ENCODE data around the gene ATG13.

The ATG13 gene

GRCh38 chr11:46679241-46680163 lies 62.1 kb downstream of the ATG13 start:
- Mint-ChIP-seq H3K9me3 (no peaks in the 10 kb centered on the region), H3K36me3 (peaks cover 25% of the 10 kb centered on the region), H3K4me1 (peaks cover 17% of the 10 kb centered on the region), H3K4me3 (no peak overlapping the region), H3K27me3 (no peaks in the 10 kb centered on the region), H3K27ac (no peak overlapping the region)
- DNase-seq (ENCODE audit: low spot score in 2 of 2) (no peak), ATAC-seq (ENCODE audit: low read depth) (no peak)

- H3K4me3 Mint-ChIP-seq: no peak overlapping the region
- peaks cover 12% of the 10 kb centered on the region for H3K4me1 Mint-ChIP-seq
- DNase-seq (ENCODE audit: low spot score in 2 of 2): no peak
- H3K36me3 Mint-ChIP-seq: peaks cover 25% of the 10 kb centered on the region
- no peaks in the 10 kb centered on the region for H3K9me3 Mint-ChIP-seq
- no peak overlapping the region for H3K27ac Mint-ChIP-seq
- H3K27me3 Mint-ChIP-seq: no peaks in the 10 kb centered on the region
- ATAC-seq (ENCODE audit: low read depth): no peak
Observed at GRCh38 chr11:46680164-46680760, 62.9 kb downstream of the ATG13 start.

GRCh38 chr11:46680815-46681214 lies 63.5 kb downstream of the ATG13 start:
- ATAC-seq (ENCODE audit: low read depth): no peak
- H3K36me3 Mint-ChIP-seq: peaks cover 25% of the 10 kb centered on the region

DNA sequence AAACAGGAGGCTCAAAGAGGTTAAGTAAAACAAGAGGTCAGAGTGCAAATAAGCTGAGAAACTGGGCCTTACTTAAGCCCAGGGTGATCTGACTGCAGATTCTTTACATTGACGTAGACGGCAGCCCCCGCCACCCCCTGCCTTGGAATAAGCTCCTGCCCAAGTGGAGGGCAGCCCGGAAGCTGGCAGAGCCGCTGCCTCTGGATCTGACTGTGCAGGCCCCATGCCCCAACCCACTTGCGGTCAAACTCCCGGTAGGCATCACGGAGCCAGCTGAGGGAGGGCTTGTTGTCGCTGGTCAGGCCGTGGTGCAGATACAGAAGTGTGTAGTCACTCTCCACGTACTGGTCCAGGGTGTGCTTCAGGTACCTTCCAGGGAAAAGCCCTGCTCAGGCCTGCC lies 64.5 kb downstream of the ATG13 start:
- H3K36me3 Mint-ChIP-seq: peaks cover 23% of the 10 kb centered on the region
- ATAC-seq (ENCODE audit: low read depth) (no peak), DNase-seq (ENCODE audit: low spot score in 2 of 2) (no peak)
- H3K9me3 Mint-ChIP-seq: no peaks in the 10 kb centered on the region
- no peaks in the 10 kb centered on the region for H3K27me3 Mint-ChIP-seq
- H3K4me3 Mint-ChIP-seq: no peak overlapping the region
- peaks cover 6% of the 10 kb centered on the region for H3K4me1 Mint-ChIP-seq
- H3K27ac Mint-ChIP-seq: no peak overlapping the region

More at GRCh38 chr11:46680815-46681214, 63.5 kb downstream of the ATG13 start:
- Mint-ChIP-seq H3K9me3 (no peaks in the 10 kb centered on the region), H3K4me1 (peaks cover 10% of the 10 kb centered on the region), H3K27ac (no peak overlapping the region), H3K4me3 (no peak overlapping the region), H3K27me3 (no peaks in the 10 kb centered on the region)
- DNase-seq (ENCODE audit: low spot score in 2 of 2): no peak

GRCh38 chr11:46682773-46683752 lies 65.7 kb downstream of the ATG13 start:
- H3K36me3 Mint-ChIP-seq: peaks cover 25% of the 10 kb centered on the region
- no peak overlapping the region for H3K27ac Mint-ChIP-seq
- ATAC-seq (ENCODE audit: low read depth) (no peak), DNase-seq (ENCODE audit: low spot score in 2 of 2) (no peak)
- no peaks in the 10 kb centered on the region for H3K4me1 Mint-ChIP-seq
- no peaks in the 10 kb centered on the region for H3K9me3 Mint-ChIP-seq
- no peak overlapping the region for H3K4me3 Mint-ChIP-seq
- no peaks in the 10 kb centered on the region for H3K27me3 Mint-ChIP-seq

- H3K4me3 Mint-ChIP-seq: no peak overlapping the region
- no peak overlapping the region for H3K27ac Mint-ChIP-seq
- H3K9me3 Mint-ChIP-seq: no peaks in the 10 kb centered on the region
- peaks cover 21% of the 10 kb centered on the region for H3K36me3 Mint-ChIP-seq
- DNase-seq (ENCODE audit: low spot score in 2 of 2): no peak
- H3K27me3 Mint-ChIP-seq: no peaks in the 10 kb centered on the region
- H3K4me1 Mint-ChIP-seq: no peaks in the 10 kb centered on the region
- no peak for ATAC-seq (ENCODE audit: low read depth)
Observed at GRCh38 chr11:46684367-46684766, 67.0 kb downstream of the ATG13 start.

DNA sequence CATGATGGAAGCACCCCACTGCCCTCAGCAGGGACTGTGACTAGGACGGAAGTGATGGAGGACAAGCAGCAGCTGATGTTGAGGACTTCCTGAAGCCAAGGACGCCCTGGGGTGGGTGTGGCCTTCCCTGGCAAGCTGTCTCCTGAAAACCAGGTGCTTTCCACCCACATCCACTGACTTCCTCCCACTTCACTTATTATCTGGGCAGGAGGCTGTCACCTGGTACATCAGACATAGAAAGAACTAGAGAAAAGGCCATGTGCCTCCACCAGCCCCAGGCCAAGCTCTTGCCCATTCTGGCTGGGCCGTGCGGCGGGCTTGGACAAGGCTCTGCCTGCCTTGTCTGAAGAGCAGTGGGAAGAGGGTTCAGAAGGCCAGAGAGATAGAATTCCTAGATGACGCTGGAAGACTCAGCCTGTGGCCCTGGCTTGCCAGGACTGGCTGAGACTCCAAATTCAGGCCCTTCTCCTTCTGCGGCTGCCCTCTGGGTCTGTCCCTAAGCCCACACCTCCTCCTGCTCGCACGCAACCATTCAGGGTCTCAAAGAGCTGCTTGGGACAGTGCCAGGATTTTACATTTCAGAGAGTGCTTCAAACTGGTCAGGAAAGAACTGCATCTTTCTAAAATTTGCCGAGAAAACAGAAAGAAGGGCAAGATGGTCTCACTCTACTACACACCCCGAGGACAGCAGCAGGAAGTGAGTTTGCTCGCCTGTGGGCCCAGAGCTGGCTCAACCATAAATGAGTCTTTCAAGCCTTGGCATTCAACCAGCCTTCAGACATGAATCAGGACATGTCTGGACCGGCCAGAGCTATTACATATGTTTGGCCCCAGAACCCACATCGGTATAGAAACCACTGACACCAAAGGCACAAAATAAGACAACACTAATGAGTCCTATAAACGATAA lies 69.8 kb downstream of the ATG13 start:
- no peak overlapping the region for H3K4me3 Mint-ChIP-seq
- no peak for ATAC-seq (ENCODE audit: low read depth)

GRCh38 chr11:46690702-46691101 lies 73.3 kb downstream of the ATG13 start:
- H3K36me3 Mint-ChIP-seq: peaks cover 26% of the 10 kb centered on the region
- ATAC-seq (ENCODE audit: low read depth): no peak
- no peak overlapping the region for H3K4me3 Mint-ChIP-seq
- H3K4me1 Mint-ChIP-seq: no peaks in the 10 kb centered on the region
- no peaks in the 10 kb centered on the region for H3K9me3 Mint-ChIP-seq
- H3K27ac Mint-ChIP-seq: no peak overlapping the region
- DNase-seq (ENCODE audit: low spot score in 2 of 2): no peak
- no peaks in the 10 kb centered on the region for H3K27me3 Mint-ChIP-seq

More for the DNA sequence above, 69.8 kb downstream of the ATG13 start:
- Mint-ChIP-seq H3K36me3 (peaks cover 17% of the 10 kb centered on the region), H3K4me1 (no peaks in the 10 kb centered on the region), H3K9me3 (no peaks in the 10 kb centered on the region), H3K27ac (no peak overlapping the region), H3K27me3 (no peaks in the 10 kb centered on the region)
- DNase-seq (ENCODE audit: low spot score in 2 of 2): no peak

DNA sequence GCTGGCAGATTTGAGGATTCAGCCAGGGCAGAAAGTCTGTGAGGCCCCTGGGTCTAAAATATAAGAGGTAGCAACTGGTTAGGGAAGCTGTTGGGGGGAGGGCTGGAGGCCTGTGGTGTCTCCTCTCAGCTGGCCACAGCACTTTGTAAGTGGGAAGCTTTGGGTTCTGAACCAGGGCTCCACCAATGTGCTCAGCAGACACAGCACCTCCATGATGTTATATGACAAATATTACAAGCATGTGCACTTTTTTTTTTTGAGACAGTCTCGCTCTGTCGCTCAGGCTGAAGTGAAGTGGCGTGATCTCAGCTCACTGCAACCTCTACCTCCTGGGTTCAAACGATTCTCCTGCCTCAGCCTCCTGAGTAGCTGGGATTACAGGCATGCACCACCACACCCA lies 75.1 kb downstream of the ATG13 start:
- H3K36me3 Mint-ChIP-seq: peaks cover 21% of the 10 kb centered on the region
- peaks cover under 1% of the 10 kb centered on the region for H3K4me1 Mint-ChIP-seq
- no peaks in the 10 kb centered on the region for H3K9me3 Mint-ChIP-seq
- H3K4me3 Mint-ChIP-seq: no peak overlapping the region
- DNase-seq (ENCODE audit: low spot score in 2 of 2): no peak
- no peak for ATAC-seq (ENCODE audit: low read depth)
- H3K27me3 Mint-ChIP-seq: no peaks in the 10 kb centered on the region
- H3K27ac Mint-ChIP-seq: no peak overlapping the region

GRCh38 chr11:46693597-46694012 lies 76.3 kb downstream of the ATG13 start:
- no peaks in the 10 kb centered on the region for H3K9me3 Mint-ChIP-seq
- no peak overlapping the region for H3K27ac Mint-ChIP-seq
- ATAC-seq (ENCODE audit: low read depth): no peak
- H3K27me3 Mint-ChIP-seq: no peaks in the 10 kb centered on the region
- peaks cover 7% of the 10 kb centered on the region for H3K4me1 Mint-ChIP-seq
- H3K4me3 Mint-ChIP-seq: no peak overlapping the region
- peaks cover 15% of the 10 kb centered on the region for H3K36me3 Mint-ChIP-seq
- no peak for DNase-seq (ENCODE audit: low spot score in 2 of 2)

DNA sequence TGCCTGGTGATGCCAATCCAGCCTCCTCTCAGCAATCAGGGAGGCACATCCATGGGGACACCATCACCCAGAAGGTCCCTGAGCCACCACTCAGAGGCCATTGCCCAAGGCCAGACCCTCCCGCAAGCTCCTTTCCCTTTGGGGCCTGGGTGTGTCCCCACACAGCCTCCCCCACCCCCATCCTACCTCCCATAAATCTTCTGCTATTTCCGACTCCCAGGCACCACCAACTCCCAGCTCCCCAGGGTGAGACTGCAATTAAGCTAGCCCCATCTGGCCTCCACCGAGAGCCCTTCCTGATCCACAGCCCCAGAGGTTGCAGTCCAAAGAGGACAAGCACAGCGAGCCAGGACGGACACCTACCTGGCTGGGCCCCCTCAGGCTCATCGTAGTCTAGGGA lies 76.7 kb downstream of the ATG13 start:
- no peaks in the 10 kb centered on the region for H3K9me3 Mint-ChIP-seq
- no peaks in the 10 kb centered on the region for H3K27me3 Mint-ChIP-seq
- DNase-seq (ENCODE audit: low spot score in 2 of 2): no peak
- H3K36me3 Mint-ChIP-seq: peaks cover 14% of the 10 kb centered on the region
- H3K4me1 Mint-ChIP-seq: peaks cover 9% of the 10 kb centered on the region
- no peak overlapping the region for H3K27ac Mint-ChIP-seq
- ATAC-seq (ENCODE audit: low read depth): no peak
- no peak overlapping the region for H3K4me3 Mint-ChIP-seq

- DNase-seq (ENCODE audit: low spot score in 2 of 2): no peak
- Mint-ChIP-seq H3K27me3 (no peaks in the 10 kb centered on the region), H3K4me1 (peaks cover 12% of the 10 kb centered on the region), H3K27ac (no peak overlapping the region), H3K36me3 (peaks cover 12% of the 10 kb centered on the region), H3K9me3 (no peaks in the 10 kb centered on the region), H3K4me3 (no peak overlapping the region)
- ATAC-seq (ENCODE audit: low read depth): no peak
Observed at GRCh38 chr11:46694607-46695006, 77.3 kb downstream of the ATG13 start.
